GM19025 (cell line): ENCODE results near the gene UGT1A6.
"Not testable (repeated sequence)": the region's sequence is repeated elsewhere in the genome, so short reads cannot be mapped to it uniquely, and the experiment has no call there.

Experiments
- ATAC-seq: cut with Tn5 transposase; IDR thresholded peaks from one replicate; pipeline ENCODE4 v1.9.1; 2021; ENCODE audit warnings: mild to moderate bottlenecking, low read depth, moderate library complexity; ENCODE audit not compliant: unreplicated experiment

Gene UGT1A6

GRCh38 chr2:233713262-233713615 is 20.5 kb downstream of the UGT1A6 start:
- ATAC-seq = no peak

- ATAC-seq = no peak
These were observed 21.4 kb downstream of the UGT1A6 start for GRCh38 chr2:233714121-233714520.

DNA sequence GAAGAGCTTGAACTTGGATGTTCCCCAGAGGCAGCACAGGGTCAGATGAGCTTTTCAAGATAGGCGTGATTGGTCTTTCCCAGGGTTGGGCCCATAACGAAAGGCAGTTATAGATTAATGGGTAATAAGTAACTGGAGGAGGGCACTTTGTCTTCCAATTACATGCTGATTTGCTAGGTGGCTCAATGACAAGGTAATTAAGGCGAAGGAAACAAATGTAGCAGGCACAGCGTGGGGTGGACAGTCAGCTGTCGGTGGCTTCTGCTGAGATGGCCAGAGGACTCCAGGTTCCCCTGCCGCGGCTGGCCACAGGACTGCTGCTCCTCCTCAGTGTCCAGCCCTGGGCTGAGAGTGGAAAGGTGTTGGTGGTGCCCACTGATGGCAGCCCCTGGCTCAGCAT is 25.9 kb downstream of the UGT1A6 start, which contains the start of gene UGT1A4:
Gene UGT1A4 (plus strand): TSS at position 185 of the 400 bp plus-strand sequence. CDS start 85 bp downstream, at position 270.
- ATAC-seq = no peak

DNA sequence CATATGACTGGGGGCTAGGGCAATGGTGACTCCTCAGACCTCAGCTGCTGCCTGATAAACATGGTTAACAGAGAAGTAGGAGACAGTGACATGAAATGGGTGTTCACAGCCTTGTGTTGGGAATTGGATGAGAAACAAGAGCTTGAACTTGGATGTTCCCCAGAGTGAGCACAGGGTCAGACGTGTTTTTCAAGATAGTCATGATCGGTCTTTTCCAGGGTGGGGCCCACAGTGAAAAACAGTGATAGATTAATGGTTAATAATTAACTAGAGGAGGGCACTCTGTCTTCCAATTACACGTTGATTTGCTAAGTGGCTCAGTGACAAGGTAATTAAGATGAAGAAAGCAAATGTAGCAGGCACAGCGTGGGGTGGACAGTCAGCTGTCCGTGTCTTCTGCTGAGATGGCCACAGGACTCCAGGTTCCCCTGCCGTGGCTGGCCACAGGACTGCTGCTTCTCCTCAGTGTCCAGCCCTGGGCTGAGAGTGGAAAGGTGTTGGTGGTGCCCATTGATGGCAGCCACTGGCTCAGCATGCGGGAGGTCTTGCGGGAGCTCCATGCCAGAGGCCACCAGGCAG is 36.1 kb downstream of the UGT1A6 start, which contains the start of gene UGT1A3:
Gene UGT1A3 (plus strand): TSS at position 320 of the 579 bp plus-strand sequence. CDS start 85 bp downstream, at position 405.
- no peak for ATAC-seq

DNA sequence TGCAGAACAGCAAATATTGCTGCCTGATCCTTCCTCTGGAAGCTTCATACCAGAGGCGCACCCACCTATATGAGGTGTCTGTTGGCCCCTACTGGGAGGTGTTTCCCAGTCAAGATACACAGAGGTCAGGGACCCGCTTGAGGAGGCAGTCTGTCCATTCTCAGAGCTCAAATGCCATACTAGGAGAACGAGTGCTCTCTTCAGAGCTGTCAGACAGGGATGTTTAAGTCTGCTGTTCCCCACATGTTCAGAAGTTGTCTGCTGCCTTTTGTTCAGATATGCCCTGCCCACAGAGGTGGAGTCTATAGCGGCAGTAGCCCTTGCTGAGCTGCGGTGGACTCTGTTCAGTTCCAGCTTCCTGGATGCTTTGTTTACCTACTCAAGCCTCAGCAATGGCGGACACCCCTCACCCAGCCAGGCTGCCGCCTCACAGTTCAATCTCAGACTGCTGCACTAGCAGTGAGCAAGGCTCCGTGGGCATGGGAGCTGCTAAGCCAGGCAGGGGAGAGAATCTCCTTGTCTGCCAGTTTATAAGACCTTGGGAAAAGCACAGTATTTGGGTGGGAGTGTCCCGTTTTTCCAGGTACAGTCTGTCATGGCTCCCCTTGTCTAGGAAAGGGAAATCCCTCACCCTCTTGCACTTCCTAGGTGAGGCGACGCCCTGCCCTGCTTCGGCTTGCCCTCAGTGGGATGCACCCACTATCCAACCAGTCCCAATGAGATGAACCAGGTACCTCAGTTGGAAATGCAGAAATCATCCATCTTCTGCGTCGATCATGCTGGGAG is 44.4 kb downstream of the UGT1A6 start:
- not testable (repeated sequence) for ATAC-seq

GRCh38 chr2:233740870-233741269 is 48.2 kb downstream of the UGT1A6 start:
- no peak for ATAC-seq

DNA sequence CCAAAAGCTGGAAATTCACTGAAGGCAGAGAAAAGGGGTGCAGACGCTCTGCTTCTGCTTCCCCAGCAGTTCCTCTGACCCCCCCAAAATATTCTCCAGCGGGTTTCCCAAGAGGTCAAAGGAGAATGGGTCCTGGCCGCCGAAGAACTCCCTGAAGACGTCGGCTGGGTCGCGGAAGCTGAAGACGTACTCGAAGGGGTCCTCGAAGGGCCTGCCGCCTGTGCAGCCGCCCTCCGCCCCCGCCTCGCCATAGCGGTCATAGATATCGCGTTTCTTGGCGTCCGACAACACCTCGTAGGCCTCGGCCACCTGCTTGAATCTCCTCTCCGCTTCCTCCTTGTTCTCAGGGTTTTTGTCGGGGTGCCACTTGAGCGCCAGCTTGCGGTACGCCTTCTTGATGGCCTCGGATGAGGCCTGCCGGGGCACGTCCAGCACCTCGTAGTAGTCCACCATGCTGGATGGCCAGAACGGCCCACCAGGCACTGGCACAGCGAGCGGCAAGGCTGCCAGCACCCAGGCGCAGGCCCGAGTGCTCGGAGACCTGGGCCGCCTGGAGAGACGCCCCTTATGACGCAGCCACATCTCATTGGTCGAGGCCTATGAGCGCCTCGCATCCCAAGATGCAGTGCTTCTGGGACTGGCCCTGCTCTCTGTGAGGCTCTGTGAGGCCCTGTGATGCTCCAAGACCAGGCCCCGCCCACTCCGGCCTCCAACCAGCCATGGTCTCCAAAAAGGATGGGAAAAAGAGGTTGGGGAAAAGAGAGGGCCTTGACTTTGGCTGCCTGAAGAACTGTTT is 51.0 kb downstream of the UGT1A6 start:
- ATAC-seq = no peak

DNA sequence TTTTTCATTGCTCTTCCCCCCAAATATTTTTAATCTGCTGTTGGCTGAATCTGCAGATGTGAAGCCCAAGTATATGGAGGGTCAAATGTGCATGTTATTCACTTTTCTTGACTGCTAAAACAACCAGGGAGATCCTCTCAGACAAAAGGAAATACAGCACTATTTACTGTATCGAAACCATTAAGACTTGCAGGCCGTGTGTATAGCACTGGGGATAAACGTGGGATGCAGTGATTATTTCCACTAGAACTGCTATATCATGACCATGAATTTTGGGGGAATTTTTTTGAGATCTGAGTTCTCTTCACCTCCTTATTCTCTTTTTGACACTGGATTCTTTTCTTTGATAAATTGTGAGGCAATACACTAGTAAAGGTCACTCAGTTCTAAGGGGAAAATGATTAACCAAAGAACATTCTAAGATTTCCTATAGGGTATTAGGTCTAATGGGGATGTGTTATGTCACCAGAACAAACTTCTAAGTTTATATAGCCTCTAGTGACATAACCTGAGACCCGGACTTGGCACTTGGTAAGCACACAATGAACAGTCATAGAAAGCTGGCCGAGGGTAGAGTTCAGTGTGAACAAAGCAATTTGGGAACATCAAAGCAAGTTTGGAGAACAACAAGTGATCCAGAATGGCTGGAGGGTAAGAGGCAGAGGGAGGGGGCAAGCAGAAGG is 52.5 kb downstream of the UGT1A6 start:
- ATAC-seq = no peak

DNA sequence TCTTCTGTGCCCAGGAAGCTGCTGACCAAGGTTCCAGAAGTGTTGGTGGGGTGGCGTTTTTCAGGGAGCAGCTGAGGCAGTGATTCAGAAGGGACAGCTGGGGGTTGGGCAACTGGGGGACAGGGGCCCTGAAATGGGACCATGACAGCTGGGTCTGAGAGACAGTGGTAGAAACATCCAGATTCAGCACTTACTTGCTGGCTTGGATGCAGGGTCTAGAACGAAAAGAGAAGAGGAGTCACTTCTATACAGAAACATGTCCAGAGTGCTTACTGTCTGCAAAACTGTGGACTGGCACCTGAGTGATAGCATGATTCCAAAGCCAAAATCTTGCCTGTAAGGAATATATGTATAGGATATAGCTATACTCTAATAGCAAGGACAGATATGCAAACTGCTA is 53.1 kb downstream of the UGT1A6 start:
- not testable (repeated sequence) for ATAC-seq

- ATAC-seq = no peak
These were observed 54.0 kb downstream of the UGT1A6 start for GRCh38 chr2:233746475-233747282.

DNA sequence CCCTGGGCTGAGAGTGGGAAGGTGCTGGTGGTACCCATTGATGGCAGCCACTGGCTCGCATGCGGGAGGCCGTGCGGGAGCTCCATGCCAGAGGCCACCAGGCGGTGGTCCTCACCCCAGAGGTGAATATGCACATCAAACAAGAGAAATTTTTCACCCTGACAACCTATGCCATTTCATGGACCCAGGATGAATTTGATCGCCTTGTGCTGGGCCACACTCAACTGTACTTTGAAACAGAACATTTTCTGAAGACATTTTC is 54.5 kb downstream of the UGT1A6 start:
- no peak for ATAC-seq

DNA sequence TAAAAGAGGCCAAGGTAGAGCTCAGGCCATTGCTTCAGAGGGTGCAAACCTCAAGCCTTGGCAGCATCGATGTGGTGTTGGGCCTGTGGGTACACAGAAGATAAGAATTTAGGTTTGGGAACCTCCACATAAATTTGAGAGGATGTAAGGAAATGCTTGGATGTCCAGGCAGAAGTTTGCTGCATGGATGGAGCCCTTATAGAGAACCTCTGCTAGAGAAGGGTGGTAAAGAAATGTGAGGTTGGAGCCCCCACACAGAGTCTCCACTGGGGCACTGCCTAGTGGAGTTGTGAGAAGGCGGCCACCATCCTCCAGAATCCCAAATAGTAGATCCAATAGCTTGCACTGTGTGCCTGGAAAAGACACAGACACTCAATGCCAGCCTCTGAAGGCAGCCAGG is 58.0 kb downstream of the UGT1A6 start:
- not testable (repeated sequence) for ATAC-seq

DNA sequence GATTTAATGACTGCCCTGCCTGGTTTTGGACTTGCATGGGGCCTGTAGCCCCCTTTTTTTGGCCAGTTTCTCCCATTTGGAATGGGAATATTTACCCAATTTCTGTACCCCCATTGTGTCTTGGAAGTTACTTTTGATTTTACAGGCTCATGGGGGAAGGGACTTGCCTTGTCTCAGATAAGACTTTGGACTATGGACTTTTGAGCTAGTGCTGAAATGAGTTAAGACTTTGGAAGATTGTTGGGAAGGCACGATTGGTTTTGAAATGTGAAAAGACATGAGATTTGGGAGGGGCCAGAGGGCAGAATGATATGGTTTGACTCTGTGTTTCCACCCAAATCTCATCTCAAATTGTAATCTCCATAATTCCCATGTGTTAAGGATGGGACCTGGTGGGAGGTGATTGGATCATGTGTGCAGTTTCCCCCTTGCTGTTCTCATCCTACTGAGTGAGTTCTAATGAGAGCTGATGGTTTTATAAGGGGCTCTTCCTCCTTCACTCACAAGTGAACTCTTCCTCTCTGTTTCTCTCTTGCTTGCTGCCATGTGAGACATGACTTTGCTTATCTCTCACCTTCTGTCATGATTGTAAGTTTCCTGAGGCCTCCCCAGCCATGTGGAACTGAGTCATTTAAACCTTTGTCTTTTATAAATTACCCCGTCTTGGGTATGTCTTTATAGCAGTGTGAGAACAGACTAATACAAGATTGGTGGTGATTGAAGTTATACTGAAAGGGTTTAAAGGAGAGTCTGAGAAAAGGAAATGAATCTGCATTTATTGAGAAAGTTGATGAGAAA is 58.7 kb downstream of the UGT1A6 start:
- ATAC-seq = not testable (repeated sequence)

GRCh38 chr2:233754872-233755611 is 62.4 kb downstream of the UGT1A6 start:
- ATAC-seq = no peak

- ATAC-seq = no peak
These were observed 63.9 kb downstream of the UGT1A6 start for GRCh38 chr2:233756429-233757081.

GRCh38 chr2:233758141-233758540 is 65.5 kb downstream of the UGT1A6 start:
- ATAC-seq = no peak

DNA sequence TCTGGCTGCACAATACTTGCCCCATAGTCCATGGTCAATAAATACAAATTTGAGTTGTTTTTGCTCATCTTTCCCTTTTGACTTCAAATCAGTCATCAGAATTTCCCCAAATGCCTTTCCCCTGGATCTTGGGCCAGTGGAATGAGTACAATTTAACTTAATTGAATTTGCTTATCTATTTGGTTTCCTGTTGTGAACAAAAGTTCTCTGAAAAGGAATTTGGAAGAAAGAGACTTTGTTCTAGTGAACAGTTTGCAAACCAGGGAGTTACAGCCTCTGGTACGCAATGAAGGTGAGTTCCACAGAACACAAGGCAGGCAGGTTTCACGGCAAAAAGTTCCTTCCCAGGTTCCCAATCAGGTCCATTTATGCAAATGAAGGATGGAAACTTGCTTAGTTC is 66.2 kb downstream of the UGT1A6 start:
- ATAC-seq = no peak

GRCh38 chr2:233760043-233760442 is 67.4 kb downstream of the UGT1A6 start, which contains the start of gene UGT1A1:
Gene UGT1A1, plus strand, starts transcription at chr2:233760270. Its CDS starts 18 bp downstream, at chr2:233760288.
- no peak for ATAC-seq
